ENCODE data around the gene UTP4.
"Not testable (repeated sequence)": the region's sequence is repeated elsewhere in the genome, so short reads cannot be mapped to it uniquely, and the experiment has no call there.

The UTP4 gene

GRCh38 chr16:69131839-69132423 is 518 bp upstream of the UTP4 start:
- peak; percentile 86 for DNase-seq

DNA sequence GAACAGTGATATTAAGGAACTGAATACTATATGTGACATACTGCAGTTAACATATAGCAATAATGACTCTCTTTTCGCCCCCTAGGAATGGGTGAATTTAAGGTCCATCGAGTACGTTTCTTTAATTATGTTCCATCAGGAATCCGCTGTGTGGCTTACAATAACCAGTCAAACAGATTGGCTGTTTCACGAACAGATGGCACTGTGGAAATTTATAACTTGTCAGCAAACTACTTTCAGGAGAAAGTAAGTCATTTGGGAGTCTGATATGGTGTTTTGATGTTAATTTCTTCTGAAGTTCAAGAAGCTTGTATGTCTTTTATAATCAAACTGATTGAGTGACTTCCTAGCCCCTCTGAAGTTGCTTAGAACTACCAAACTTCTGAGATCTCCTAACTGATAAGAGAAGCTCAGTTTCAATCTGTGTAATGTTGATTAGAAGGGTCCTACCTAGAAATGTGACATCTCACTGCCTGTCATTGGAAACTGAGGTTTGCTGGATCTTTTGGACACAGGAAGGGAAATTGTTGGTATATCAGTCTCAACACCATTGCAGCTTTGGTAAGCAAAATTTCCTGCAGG is 1.0 kb downstream of the UTP4 start:
- DNase-seq = peak; percentile 38

- DNase-seq = no peak
Observed at GRCh38 chr16:69138608-69139007, 6.2 kb downstream of the UTP4 start.

DNA sequence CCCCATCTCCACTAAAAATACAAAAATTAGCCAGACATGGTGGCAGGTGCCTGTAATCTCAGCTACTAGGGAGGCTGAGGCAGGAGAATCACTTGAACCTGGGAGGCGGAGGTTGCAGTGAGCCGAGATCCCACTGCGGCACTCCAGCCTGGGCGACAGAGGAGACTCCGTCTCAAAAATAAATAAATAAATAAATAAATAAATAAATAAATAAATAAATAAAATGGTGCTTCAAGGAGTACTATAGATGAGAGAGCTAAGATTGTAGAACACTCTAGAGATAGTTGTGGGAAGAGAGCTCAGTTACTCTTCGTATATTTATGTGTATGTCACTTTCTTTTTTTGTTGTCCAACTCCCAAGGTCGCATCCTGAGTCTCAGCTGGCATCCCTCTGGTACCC is 7.0 kb downstream of the UTP4 start:
- DNase-seq = not testable (repeated sequence)

GRCh38 chr16:69141014-69141413 is 8.6 kb downstream of the UTP4 start:
- DNase-seq = no peak

DNA sequence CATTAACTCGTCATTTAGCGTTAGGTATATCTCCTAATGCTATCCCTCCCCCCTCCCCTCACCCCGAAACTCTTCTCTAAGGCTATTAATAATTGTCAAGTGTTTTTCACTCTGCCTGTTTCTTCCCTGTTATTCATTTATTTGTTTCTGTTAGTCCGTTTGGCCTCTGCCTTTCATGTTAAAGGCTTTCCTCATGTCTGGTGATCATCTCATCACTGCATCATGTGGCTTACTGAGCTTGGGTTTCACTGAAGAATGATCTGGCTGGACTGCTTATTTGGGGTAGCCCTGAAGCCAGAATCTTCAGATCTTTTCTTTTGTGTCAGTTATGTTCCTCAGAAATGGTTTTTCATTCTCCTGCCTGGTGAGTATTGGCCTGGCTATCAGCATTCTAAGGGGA is 9.5 kb downstream of the UTP4 start:
- DNase-seq = no peak

GRCh38 chr16:69143116-69143515 is 10.7 kb downstream of the UTP4 start:
- no peak for DNase-seq

DNA sequence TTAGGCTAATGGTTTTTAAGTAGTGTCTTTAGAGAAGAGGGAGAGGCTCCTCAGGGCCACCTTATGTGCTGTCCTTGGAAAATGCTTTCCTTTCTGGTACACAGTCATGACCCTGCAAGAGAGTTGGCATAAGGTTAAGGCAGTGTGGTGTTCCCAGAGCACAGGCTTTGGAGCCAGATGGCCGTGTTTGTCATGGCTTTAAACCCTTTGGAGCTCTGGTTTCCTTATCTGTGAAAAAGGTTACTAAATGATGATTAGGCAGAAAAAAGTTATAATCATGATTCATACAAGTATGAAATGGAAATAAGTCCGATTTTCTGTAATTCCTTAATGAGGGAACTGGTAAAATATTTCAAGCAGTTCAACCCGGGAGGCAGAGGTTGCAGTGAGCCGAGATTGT is 13.2 kb downstream of the UTP4 start:
- DNase-seq = no peak

- DNase-seq = not testable (repeated sequence)
Observed at GRCh38 chr16:69149621-69150020, 17.2 kb downstream of the UTP4 start.

GRCh38 chr16:69150146-69150865 is 17.9 kb downstream of the UTP4 start:
- peak; percentile 68 for DNase-seq

GRCh38 chr16:69157196-69157595 is 24.7 kb downstream of the UTP4 start:
- DNase-seq = no peak

DNA sequence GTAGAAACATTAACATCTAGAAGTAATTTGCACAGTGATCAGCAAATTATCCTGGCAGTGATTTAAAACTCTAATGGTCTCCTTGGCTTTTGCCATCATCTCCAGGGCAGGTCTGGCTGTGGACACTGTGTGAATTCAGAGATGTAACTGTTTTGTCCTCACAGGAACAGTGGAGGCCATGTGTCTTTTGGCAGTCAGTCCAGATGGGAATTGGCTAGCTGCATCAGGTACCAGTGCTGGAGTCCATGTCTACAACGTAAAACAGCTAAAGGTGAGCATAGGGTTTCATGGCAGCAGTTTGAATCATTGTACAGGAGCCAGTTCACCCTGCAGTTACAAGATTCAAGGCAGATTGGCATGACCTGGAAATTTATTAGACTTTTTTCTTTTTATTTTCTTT is 27.7 kb downstream of the UTP4 start:
- no peak for DNase-seq

GRCh38 chr16:69165584-69165983 is 33.1 kb downstream of the UTP4 start:
- DNase-seq = no peak

DNA sequence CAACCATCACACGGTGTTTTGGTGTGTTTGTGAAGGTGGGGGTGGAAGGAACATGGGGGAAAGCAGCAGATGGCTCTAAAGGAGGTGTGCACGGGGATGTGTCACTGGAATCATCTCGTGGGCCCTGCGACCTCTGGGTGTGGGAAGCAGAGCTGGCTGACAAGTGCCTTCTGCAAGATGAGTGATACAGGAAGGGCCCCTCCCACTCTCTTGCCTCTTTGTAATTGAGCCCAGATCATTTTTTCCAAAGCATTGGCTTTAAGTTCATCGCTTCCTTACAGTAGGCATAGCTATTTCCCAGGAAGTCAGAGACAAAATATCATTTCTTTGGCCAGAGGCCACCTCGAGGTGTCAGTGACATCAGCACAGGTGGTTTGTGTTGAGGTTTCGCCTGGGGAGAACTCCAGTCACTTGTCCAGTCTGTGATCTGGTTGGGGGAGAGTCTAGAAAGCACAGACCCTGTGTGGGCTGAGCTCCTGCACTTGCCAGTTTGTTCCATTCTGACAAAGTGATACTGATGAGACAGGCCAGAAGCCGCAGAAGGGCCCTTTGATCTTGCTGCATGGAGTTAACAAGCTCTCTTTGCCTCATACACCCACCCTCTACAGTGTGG is 33.9 kb downstream of the UTP4 start:
- DNase-seq = peak; percentile 86

- DNase-seq = peak; percentile 50
Observed at GRCh38 chr16:69166946-69167930, 34.8 kb downstream of the UTP4 start.

DNA sequence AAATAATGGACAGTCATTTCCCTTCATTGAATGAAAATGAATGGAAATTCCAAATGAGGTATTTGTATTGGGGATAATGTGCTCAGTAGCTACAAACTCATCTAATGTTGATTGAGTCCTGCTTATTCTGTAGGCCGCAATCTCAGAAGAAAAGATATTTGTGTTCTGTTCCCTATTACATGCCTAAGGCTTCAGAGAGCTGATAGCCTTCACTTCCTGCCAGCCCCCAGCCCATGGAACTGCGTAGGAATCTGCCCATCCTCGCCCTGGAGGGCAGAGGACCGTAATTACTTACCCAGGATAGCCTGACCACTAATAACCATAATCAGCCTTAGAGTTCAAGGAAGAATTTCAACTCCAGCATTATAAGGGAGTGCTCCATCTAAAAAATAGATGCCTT is 36.6 kb downstream of the UTP4 start:
- DNase-seq = no peak

GRCh38 chr16:69169607-69170352 is 37.3 kb downstream of the UTP4 start:
- no peak for DNase-seq

GRCh38 chr16:69171325-69172084 is 39.1 kb downstream of the UTP4 start:
- no peak for DNase-seq

- DNase-seq = no peak
Observed at GRCh38 chr16:69176033-69176800, 43.8 kb downstream of the UTP4 start.

DNA sequence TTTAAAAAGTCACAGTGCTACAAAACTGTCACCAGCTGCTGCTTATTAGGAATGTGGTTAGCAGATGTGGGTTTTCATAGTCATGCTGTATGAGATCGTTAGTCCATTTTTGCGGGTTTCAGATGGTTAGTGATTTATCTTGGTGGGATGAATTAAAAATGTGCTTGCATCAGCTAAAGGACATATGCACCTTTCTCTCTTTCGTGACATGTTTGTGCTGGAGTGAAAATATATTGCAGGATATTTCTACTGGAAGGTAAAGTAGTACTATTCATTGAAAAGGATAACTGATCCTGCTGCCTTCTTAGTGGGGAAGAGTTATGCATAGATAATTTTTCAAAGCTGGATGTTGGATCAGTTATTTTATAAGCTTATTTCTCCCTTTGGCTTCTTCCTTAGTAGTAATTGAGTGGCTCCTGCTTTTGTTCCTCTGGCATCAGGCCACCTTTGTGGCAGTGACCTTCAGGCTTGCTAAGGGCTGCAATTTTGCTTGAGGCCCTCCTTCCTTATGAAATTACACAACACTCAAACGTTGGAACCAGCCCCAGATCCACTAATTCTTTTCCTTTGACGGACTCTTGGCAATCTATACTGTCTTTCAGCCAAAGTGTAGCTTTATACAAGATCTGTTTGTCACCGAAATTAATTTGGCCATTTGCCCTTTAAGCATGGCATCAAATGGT is 47.0 kb downstream of the UTP4 start:
- DNase-seq = peak; percentile 15

All from activated CD4-positive, alpha-beta T cell treated with anti-CD3 and anti-CD28 coated beads, Interleukin-10, Interleukin-2, amounts not matched to agents 100 ng/mL and 50 ng/mL, durations not matched to agents 16 hours and 8 hours (primary cell).